K562 (cell line): ENCODE results near the gene TTC9B. TPM values are rescaled to one million over a fixed set of nuclear protein-coding genes. Genes with fewer than 3 reads are reported as not detected.
A peak's percentile ranks its signal among the peaks of the same experiment; 100 is the strongest.

Experiments used
- ATAC-seq: fragments of 200-7000 bp; cut with Tn5 transposase; 3 replicates; pipeline ENCODE4 v1.9.1; 2020; ENCODE audit warnings: moderate library complexity
- BruUV-seq: library from RNA; stranded (reverse); fragments of 400-500 nt; replicated peaks from 2 replicates; lab custom pipeline; 2021; lab: Mats Ljungman, UMichigan
- CTCF ChIA-PET: fragments of 300-600 bp; formaldehyde crosslinking; extraction: SDS; loops from one replicate; lab custom pipeline; 2021; ENCODE audit warnings: low intra/inter-chr PET ratio; lab: Yijun Ruan, JAX
- POLR2A ChIA-PET: fragments of 300-600, 350-650 bp; sonication (Branson Sonifier 250); formaldehyde crosslinking; extraction: SDS; loops from one replicate; lab custom pipeline; 2021; ENCODE audit warnings: antibody characterized with exemption, inconsistent platforms; lab: Yijun Ruan, JAX
- DNase-seq, 4 experiments: peaks; one replicate each; pipeline versions ENCODE4 v3.0.0 to v3.0.0-alpha.2; 2011 to 2018; ENCODE audit warnings: low spot score in 3 of 4, mixed read lengths in 3 of 4; ENCODE audit errors: extremely low read depth in 1 of 4
- FAIRE-seq: peaks from 2 replicates; lab custom pipeline; 2011; peaks lifted over from hg19 to GRCh38; lab: Jason Lieb, UNC
- H2AFZ ChIP-seq: 2 replicates; pipeline ENCODE4 v1.6.0; 2011; ENCODE audit warnings: low read depth, low read length, control low read depth, inconsistent platforms
- H3K27ac ChIP-seq: fragments of 200-600 bp; 3 replicates; pipeline ENCODE4 v1.8.0; 2011; ENCODE audit warnings: low read depth, mild to moderate bottlenecking, control low read depth, inconsistent platforms, low read length, moderate library complexity, mixed read lengths; ENCODE audit errors: extremely low read depth
- H3K27me3 ChIP-seq, 2 experiments: fragments of 300-600 bp in 1 of 2; 2 replicates in 1 of 2; 3 replicates in 1 of 2; pipeline versions ENCODE4 v1.6.0 to v1.8.0; 2011; ENCODE audit warnings: inconsistent platforms in 2 of 2, low read length in 2 of 2, mild to moderate bottlenecking in 1 of 2, mixed read lengths in 1 of 2, moderate library complexity in 1 of 2; ENCODE audit not compliant: control insufficient read depth in 2 of 2, insufficient read depth in 2 of 2
- H3K36me3 ChIP-seq: fragments of 300-600 bp; 3 replicates; pipeline ENCODE4 v1.8.0; 2011; ENCODE audit warnings: mild to moderate bottlenecking, low read length, inconsistent platforms; ENCODE audit not compliant: control insufficient read depth, insufficient read depth
- H3K4me1 ChIP-seq, 2 experiments: fragments of 200-600 bp in 1 of 2; replicated peaks in 1 of 2; 2 replicates in 1 of 2; 3 replicates in 1 of 2; pipeline versions ENCODE4 v1.5.1 to v1.8.0; 2011; ENCODE audit warnings: inconsistent platforms in 2 of 2, low read length in 2 of 2, mild to moderate bottlenecking in 1 of 2, mixed read lengths in 1 of 2, moderate library complexity in 1 of 2; ENCODE audit not compliant: control insufficient read depth in 2 of 2, insufficient read depth in 2 of 2
- H3K4me2 ChIP-seq: 2 replicates; pipeline ENCODE4 v1.6.1; 2011; ENCODE audit warnings: low read length, control low read depth, inconsistent platforms, mixed read lengths; ENCODE audit not compliant: insufficient read depth
- H3K4me3 ChIP-seq: fragments of 200-600 bp; sonication (generic), shearing (Covaris generic); 2 replicates; pipeline ENCODE4 v1.5.1; 2016; ENCODE audit warnings: control low read depth, inconsistent platforms
- H3K79me2 ChIP-seq: fragments of 200-600 bp; 3 replicates; pipeline ENCODE4 v1.8.0; 2011; ENCODE audit warnings: low read length, inconsistent platforms; ENCODE audit not compliant: control insufficient read depth, insufficient read depth
- H3K9ac ChIP-seq, 2 experiments: 2 replicates each; pipeline versions ENCODE4 v1.6.0 to v1.6.1; 2011; ENCODE audit warnings: low read depth in 2 of 2, low read length in 2 of 2, control low read depth in 1 of 2, inconsistent platforms in 1 of 2, mild to moderate bottlenecking in 1 of 2, mixed read lengths in 1 of 2; ENCODE audit not compliant: insufficient read depth in 1 of 2
- H3K9me1 ChIP-seq: one replicate; pipeline ENCODE4 v1.6.0; 2011; ENCODE audit warnings: inconsistent platforms, mild to moderate bottlenecking, low read length, moderate library complexity; ENCODE audit not compliant: control insufficient read depth, insufficient read depth
- H3K9me3 ChIP-seq: replicated peaks from 2 replicates; pipeline ENCODE4 v1.5.1; 2011; ENCODE audit warnings: low read depth, low read length, inconsistent platforms; ENCODE audit not compliant: control insufficient read depth, insufficient read depth
- H4K20me1 ChIP-seq: replicated peaks from 2 replicates; pipeline ENCODE4 v1.6.1; 2011; ENCODE audit warnings: low read length, inconsistent platforms, mixed read lengths; ENCODE audit not compliant: control insufficient read depth, insufficient read depth
- C11orf30 ChIP-seq: fragments of 450-650 bp; IDR thresholded peaks from 2 replicates; pipeline ENCODE4 v1.6.1; 2016; ENCODE audit warnings: low read depth, mild to moderate bottlenecking
- CCNT2 ChIP-seq: IDR thresholded peaks from 2 replicates; pipeline ENCODE4 v1.6.1; 2011; ENCODE audit warnings: borderline replicate concordance, low read depth, mild to moderate bottlenecking, moderate library complexity, mixed read lengths, low read length; ENCODE audit not compliant: insufficient read length; ENCODE audit errors: extremely low read depth
- DIDO1 ChIP-seq: fragments of 450-650 bp; IDR thresholded peaks from 2 replicates; pipeline ENCODE4 v1.6.1; 2016; ENCODE audit warnings: low read depth, missing biosample characterization, missing genetic modification characterization
- EP300 ChIP-seq: IDR thresholded peaks from 2 replicates; pipeline ENCODE4 v1.6.1; 2012; ENCODE audit warnings: low read length, improper control_type of control experiment
- ETV5 ChIP-seq: sonication (generic); formaldehyde crosslinking; IDR thresholded peaks from 2 replicates; pipeline ENCODE4 v1.4.0; 2020; ENCODE audit warnings: low read depth, mild to moderate bottlenecking, missing genetic modification reagents
- FIP1L1 ChIP-seq: fragments of 200-400 bp; formaldehyde crosslinking; IDR thresholded peaks from 2 replicates; pipeline ENCODE4 v1.6.1; 2018; ENCODE audit warnings: mild to moderate bottlenecking, low read depth, low read length; ENCODE audit not compliant: poor library complexity, severe bottlenecking
- HSF4 ChIP-seq: fragments of 250-450 bp; sonication (Bioruptor Pico); IDR thresholded peaks from 2 replicates; pipeline ENCODE4 v2.1.2; 2022; ENCODE audit warnings: mild to moderate bottlenecking, moderate library complexity, borderline replicate concordance
- L3MBTL2 ChIP-seq: fragments of 450-650 bp; IDR thresholded peaks from 2 replicates; pipeline ENCODE4 v1.6.1; 2016; ENCODE audit warnings: mild to moderate bottlenecking, moderate library complexity
- MAFF ChIP-seq: IDR thresholded peaks from 2 replicates; pipeline ENCODE4 v1.6.1; 2012; ENCODE audit warnings: low read length, improper control_type of control experiment
- MCM3 ChIP-seq: fragments of 450-650 bp; IDR thresholded peaks from 2 replicates; pipeline ENCODE4 v1.6.1; 2016
- NFE2L1 ChIP-seq: fragments of 450-650 bp; IDR thresholded peaks from 2 replicates; pipeline ENCODE4 v1.6.1; 2016; ENCODE audit warnings: missing genetic modification characterization, low read depth, mild to moderate bottlenecking, missing compliant biosample characterization, moderate library complexity, borderline replicate concordance
- NFXL1 ChIP-seq: fragments of 450-650 bp; formaldehyde crosslinking; IDR thresholded peaks from 2 replicates; pipeline ENCODE4 v1.4.0; 2021; ENCODE audit warnings: mild to moderate bottlenecking
- RBM14 ChIP-seq: fragments of 200-400 bp; formaldehyde crosslinking; IDR thresholded peaks from 2 replicates; pipeline ENCODE4 v1.6.1; 2018; ENCODE audit warnings: low read depth, mild to moderate bottlenecking, low read length, moderate library complexity, borderline replicate concordance; ENCODE audit not compliant: insufficient read depth
- SMARCA5 ChIP-seq: fragments of 450-650 bp; IDR thresholded peaks from 2 replicates; pipeline ENCODE4 v1.6.1; 2016
- ZNF224 ChIP-seq: sonication (generic); formaldehyde crosslinking; IDR thresholded peaks from 2 replicates; pipeline ENCODE4 v1.8.0; 2022; ENCODE audit warnings: mild to moderate bottlenecking, missing genetic modification reagents
- ZNF23 ChIP-seq: fragments of 250-450 bp; sonication (Bioruptor Pico); IDR thresholded peaks from 2 replicates; pipeline ENCODE4 v1.4.0; 2020; ENCODE audit warnings: mild to moderate bottlenecking
- ZNF239 ChIP-seq: fragments of 250-450 bp; sonication (Bioruptor Pico); IDR thresholded peaks from 2 replicates; pipeline ENCODE4 v1.4.0; 2020; ENCODE audit warnings: mild to moderate bottlenecking
- ZNF778 ChIP-seq: fragments of 450-650 bp; formaldehyde crosslinking; IDR thresholded peaks from 2 replicates; pipeline ENCODE4 v1.4.0; 2020; ENCODE audit warnings: mild to moderate bottlenecking, moderate library complexity
- WGBS: fragments of 100-300 bp; shearing (Covaris generic); methylation state at CpG from one replicate; pipeline ENCODE4 v1.1.6; 2016; ENCODE audit warnings: low coverage, mixed read lengths; ENCODE audit not compliant: insufficient coverage; ENCODE audit errors: missing lambda C conversion rate; 5-methylcytosine and 5-hydroxymethylcytosine counted together
- in situ Hi-C: fragments of 300-500 bp; cut with MboI; formaldehyde crosslinking; loops from 4 replicates; pipeline ENCODE4 v1.15.0; 2018; ENCODE audit warnings: inconsistent platforms, mixed read lengths
- intact Hi-C: fragments of 100-400 bp; cut with micrococcal nuclease; formaldehyde crosslinking; loops from 2 replicates; pipeline ENCODE4 v1.14.2; 2022
- polyA plus RNA-seq, 8 experiments: library from polyadenylated mRNA; depleted of rRNA in 4 of 8; stranded (reverse) in 5 of 8; unstranded in 3 of 8; fragments of >200 nt; fragmentation: Nextera tagmentation in 2 of 8; fragmentation: Illumina TruSeq in 1 of 8; extraction: Ambion mirVana in 2 of 8; extraction: Trizol in 1 of 8; gene quantifications; 2 replicates each; pipeline versions ENCODE4 v1.2.1 to v1.2.3, GENCODE V29; 2011 to 2014; ENCODE audit warnings: inconsistent platforms in 1 of 8, missing spikeins in 1 of 8
- total RNA-seq, 7 experiments: library from RNA; depleted of rRNA in 6 of 7; stranded (reverse); fragments of >200 nt in 6 of 7; fragmentation: Illumina TruSeq in 2 of 7; extraction: Trizol in 2 of 7; gene quantifications; 2 replicates each; pipeline versions ENCODE4 v1.2.1 to v1.2.3, GENCODE V29; 2011 to 2021; ENCODE audit warnings: low replicate concordance in 1 of 7
- TF ChIP-seq, protein P1 (sequence below), 2 experiments: fragments of 250-450 bp in 1 of 2; fragments of 450-650 bp in 1 of 2; sonication (Bioruptor Pico) in 1 of 2; IDR thresholded peaks; 2 replicates each; pipeline versions ENCODE4 v1.6.1 to v1.8.0; 2016 to 2021; ENCODE audit warnings: mild to moderate bottlenecking in 2 of 2, moderate library complexity in 2 of 2, missing compliant biosample characterization in 1 of 2, missing genetic modification characterization in 1 of 2
- TF ChIP-seq, protein P2 (sequence below): sonication (generic); formaldehyde crosslinking; IDR thresholded peaks from 2 replicates; pipeline ENCODE4 v1.8.0; 2022; ENCODE audit warnings: mild to moderate bottlenecking, missing genetic modification reagents

TTC9B gene
- total and polyA plus RNA-seq, 9 of the 15 experiments (the other 6 are each of a cell fraction or from before 2014, with no cell fraction given): 0.06 to 0.14 TPM; not detected in 7

DNA sequence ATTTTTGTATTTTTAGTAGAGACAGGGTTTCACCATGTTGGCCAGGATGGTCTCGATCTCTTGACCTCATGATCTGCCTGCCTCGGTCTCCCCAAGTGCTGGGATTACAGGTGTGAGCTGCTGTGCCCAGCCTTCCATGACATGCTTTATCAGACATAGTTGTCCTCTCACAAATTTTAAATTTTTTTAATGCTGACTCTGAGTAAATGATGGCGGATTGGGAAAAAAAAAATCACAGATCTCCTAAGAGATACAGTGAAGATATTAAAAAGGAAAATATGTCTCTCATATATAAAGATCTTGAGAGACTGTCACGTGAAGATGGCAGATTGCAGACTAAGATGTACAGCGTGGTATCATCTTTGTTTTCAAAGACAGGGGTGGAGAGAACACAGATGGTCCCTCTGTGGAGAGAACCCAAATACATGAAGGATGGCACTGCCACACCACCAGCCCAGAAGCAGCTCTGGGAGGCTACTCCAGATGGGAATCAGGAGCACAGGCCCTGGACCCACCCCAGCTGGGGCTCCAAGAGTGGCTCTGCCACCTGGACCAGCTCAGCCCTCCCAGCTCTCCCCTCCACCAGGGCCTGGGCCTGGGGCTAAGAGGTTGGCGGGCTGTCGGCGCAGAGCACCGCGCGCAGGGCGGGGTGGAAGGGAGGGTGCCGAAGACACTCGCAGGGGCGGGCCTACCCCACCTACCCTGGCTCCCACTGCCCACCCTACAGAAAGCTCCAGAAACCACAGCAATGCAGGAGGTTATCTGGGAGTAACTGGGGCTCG, 28.3 kb upstream of the TTC9B start:
- ChIA-PET CTCF (no interaction called here), POLR2A (interaction anchor here (0.7 to 1.7 kb wide), 3 partner anchors 10 to 678 kb away, joined by 3 to 5 read pairs (median 3); no protein-coding TSS in a partner anchor)
- in situ Hi-C loops (no loop called here), intact Hi-C loops (no loop called here)
- FAIRE-seq (no peak), DNase-seq (no peak), ATAC-seq (no peak)
- Histone ChIP-seq H3K4me2 (no peak overlapping the region), H3K36me3 (peaks cover 65% of the 10 kb centered on the region; the same call in 2 of the 3 replicates), H3K9me3 (no peaks in the 10 kb centered on the region), H4K20me1 (peaks cover 4% of the 10 kb centered on the region; the same call in 1 of the 2 replicates), H3K9ac (peak overlapping the region in 1 of 2 experiments; percentile 69; a peak in 2 of 4 replicates), H3K4me1 (peaks cover 0 to 14% of the 10 kb centered on the region in 2 experiments; a peak in 2 of 5 replicates), H3K4me3 (no peak overlapping the region), H3K79me2 (peaks cover 32% of the 10 kb centered on the region), H3K27me3 (no peaks in the 10 kb centered on the region), H2AFZ (no peak overlapping the region), H3K9me1 (peaks cover 4% of the 10 kb centered on the region), H3K27ac (no peak overlapping the region)
- 85% methylated on average over 6 of the region's 16 CpGs for WGBS
- BruUV-seq: no TSS peak
- TF ChIP-seq C11orf30 (peak; percentile 48), ETV5 (CRISPR knock-in tag) (no peak), MAFF (peak; percentile 62), MCM3 (no peak), EP300 (no peak), SMARCA5 (no peak), DIDO1 (no peak), L3MBTL2 (no peak), RBM14 (no peak), ZNF239 (CRISPR knock-in tag) (no peak), HSF4 (CRISPR knock-in tag) (no peak), FIP1L1 (no peak), NFE2L1 (tag) (no peak), CCNT2 (no peak), ZNF224 (CRISPR knock-in tag) (no peak), ZNF23 (no peak), ZNF778 (no peak), NFXL1 (CRISPR knock-in tag) (no peak)
- TF ChIP-seq, protein P1, sequence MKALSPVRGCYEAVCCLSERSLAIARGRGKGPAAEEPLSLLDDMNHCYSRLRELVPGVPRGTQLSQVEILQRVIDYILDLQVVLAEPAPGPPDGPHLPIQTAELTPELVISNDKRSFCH (CRISPR knock-in tag; IDR thresholded peaks at IDR 0.05): no peak
- TF ChIP-seq, protein P1 (tag; IDR thresholded peaks at IDR 0.05): no peak
- TF ChIP-seq, protein P2, sequence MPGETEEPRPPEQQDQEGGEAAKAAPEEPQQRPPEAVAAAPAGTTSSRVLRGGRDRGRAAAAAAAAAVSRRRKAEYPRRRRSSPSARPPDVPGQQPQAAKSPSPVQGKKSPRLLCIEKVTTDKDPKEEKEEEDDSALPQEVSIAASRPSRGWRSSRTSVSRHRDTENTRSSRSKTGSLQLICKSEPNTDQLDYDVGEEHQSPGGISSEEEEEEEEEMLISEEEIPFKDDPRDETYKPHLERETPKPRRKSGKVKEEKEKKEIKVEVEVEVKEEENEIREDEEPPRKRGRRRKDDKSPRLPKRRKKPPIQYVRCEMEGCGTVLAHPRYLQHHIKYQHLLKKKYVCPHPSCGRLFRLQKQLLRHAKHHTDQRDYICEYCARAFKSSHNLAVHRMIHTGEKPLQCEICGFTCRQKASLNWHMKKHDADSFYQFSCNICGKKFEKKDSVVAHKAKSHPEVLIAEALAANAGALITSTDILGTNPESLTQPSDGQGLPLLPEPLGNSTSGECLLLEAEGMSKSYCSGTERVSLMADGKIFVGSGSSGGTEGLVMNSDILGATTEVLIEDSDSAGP (CRISPR knock-in tag): no peak
